Stimulated activated CD8-positive, alpha-beta memory T cell treated with anti-CD3 and anti-CD28 coated beads, Interleukin-4, amount 100 ng/mL, for 48 hours (primary cell): ENCODE measurements around the gene TRA2A.
"Not testable (repeated sequence)": the region's sequence is repeated elsewhere in the genome, so short reads cannot be mapped to it uniquely, and the experiment has no call there.

ENCODE experiments used
- DNase-seq: peaks from one replicate; pipeline ENCODE4 v3.0.0-alpha.2; 2020

TRA2A gene

GRCh38 chr7:23531794-23532489 is at the start of gene TRA2A:
Gene TRA2A, minus strand, starts transcription at chr7:23531981. Its CDS starts 157 bp downstream, at chr7:23531824.
- peak; percentile 99 for DNase-seq

- DNase-seq = peak; percentile 81
Observed at GRCh38 chr7:23570592-23571200, 38.9 kb upstream of the TRA2A start.

- no peak for DNase-seq
Observed at GRCh38 chr7:23558303-23558702, 26.5 kb upstream of the TRA2A start.

GRCh38 chr7:23547662-23548061 is 15.9 kb upstream of the TRA2A start:
- DNase-seq = no peak

- DNase-seq = peak; percentile 76
Observed at GRCh38 chr7:23546897-23547572, 15.3 kb upstream of the TRA2A start.

GRCh38 chr7:23545493-23545892 is 13.7 kb upstream of the TRA2A start:
- DNase-seq = no peak

GRCh38 chr7:23544913-23545354 is 13.2 kb upstream of the TRA2A start:
- DNase-seq = no peak

- DNase-seq = no peak
Observed at GRCh38 chr7:23542752-23543151, 11.0 kb upstream of the TRA2A start.

GRCh38 chr7:23539494-23539907 is 7.7 kb upstream of the TRA2A start:
- no peak for DNase-seq

- no peak for DNase-seq
Observed at GRCh38 chr7:23538301-23538700, 6.5 kb upstream of the TRA2A start.

GRCh38 chr7:23533238-23533604 is 1.4 kb upstream of the TRA2A start:
- DNase-seq = no peak

- no peak for DNase-seq
Observed at GRCh38 chr7:23532490-23533237, 883 bp upstream of the TRA2A start.

- DNase-seq = peak; percentile 72
Observed at GRCh38 chr7:23531050-23531793, 559 bp downstream of the TRA2A start.

GRCh38 chr7:23530405-23530804 is 1.4 kb downstream of the TRA2A start:
- no peak for DNase-seq

- no peak for DNase-seq
Observed at GRCh38 chr7:23529262-23529859, 2.4 kb downstream of the TRA2A start.

- DNase-seq = peak; percentile 21
Observed at GRCh38 chr7:23525611-23526010, 6.2 kb downstream of the TRA2A start.

- no peak for DNase-seq
Observed at GRCh38 chr7:23524473-23524872, 7.3 kb downstream of the TRA2A start.

GRCh38 chr7:23523486-23524075 is 8.2 kb downstream of the TRA2A start:
- DNase-seq = no peak

- DNase-seq = no peak
Observed at GRCh38 chr7:23520582-23520981, 11.2 kb downstream of the TRA2A start.

GRCh38 chr7:23514755-23515154 is 17.0 kb downstream of the TRA2A start:
- DNase-seq = peak; percentile 21

GRCh38 chr7:23513746-23514145 is 18.0 kb downstream of the TRA2A start:
- not testable (repeated sequence) for DNase-seq

GRCh38 chr7:23494009-23494408 is 37.8 kb downstream of the TRA2A start:
- peak; percentile 18 for DNase-seq
